HG03066 (cell line): Measurements from ENCODE around the gene IKZF1.
A peak's percentile ranks its signal among the peaks of the same experiment; 100 is the strongest.

ENCODE experiments used
- ATAC-seq: cut with Tn5 transposase; IDR thresholded peaks from one replicate; pipeline ENCODE4 v1.9.1; 2021; ENCODE audit warnings: low read depth; ENCODE audit not compliant: unreplicated experiment

Gene IKZF1

GRCh38 chr7:50282813-50283605, 21.5 kb upstream of the IKZF1 start:
- no peak for ATAC-seq

- no peak for ATAC-seq
These were observed 20.8 kb upstream of the IKZF1 start for GRCh38 chr7:50283731-50284130.

- no peak for ATAC-seq
These were observed 20.2 kb upstream of the IKZF1 start for GRCh38 chr7:50284296-50284695.

- no peak for ATAC-seq
These were observed 19.2 kb upstream of the IKZF1 start for GRCh38 chr7:50285269-50285668.

- ATAC-seq = no peak
These were observed 17.4 kb upstream of the IKZF1 start for GRCh38 chr7:50287129-50287528.

GRCh38 chr7:50292165-50292757, 12.3 kb upstream of the IKZF1 start:
- no peak for ATAC-seq

- no peak for ATAC-seq
These were observed 11.8 kb upstream of the IKZF1 start for GRCh38 chr7:50292763-50293162.

- ATAC-seq = peak; percentile 73
These were observed 10.9 kb upstream of the IKZF1 start for GRCh38 chr7:50293509-50294179.

- no peak for ATAC-seq
These were observed 9.4 kb upstream of the IKZF1 start for GRCh38 chr7:50295133-50295532.

GRCh38 chr7:50296799-50297198, 7.7 kb upstream of the IKZF1 start:
- no peak for ATAC-seq

GRCh38 chr7:50298811-50299562, 5.5 kb upstream of the IKZF1 start:
- no peak for ATAC-seq

GRCh38 chr7:50300336-50300735, 4.2 kb upstream of the IKZF1 start:
- no peak for ATAC-seq

GRCh38 chr7:50302486-50303334, 1.8 kb upstream of the IKZF1 start:
- no peak for ATAC-seq

GRCh38 chr7:50303335-50304128, 984 bp upstream of the IKZF1 start:
- ATAC-seq = peak; percentile 16

GRCh38 chr7:50304911-50305582, 531 bp downstream of the IKZF1 start:
- peak; percentile 37 for ATAC-seq

- no peak for ATAC-seq
These were observed 1.3 kb downstream of the IKZF1 start for GRCh38 chr7:50305583-50306493.

GRCh38 chr7:50306494-50307367, 2.2 kb downstream of the IKZF1 start:
- no peak for ATAC-seq
